Measurements from ENCODE around the gene NEUROG2.

DNA sequence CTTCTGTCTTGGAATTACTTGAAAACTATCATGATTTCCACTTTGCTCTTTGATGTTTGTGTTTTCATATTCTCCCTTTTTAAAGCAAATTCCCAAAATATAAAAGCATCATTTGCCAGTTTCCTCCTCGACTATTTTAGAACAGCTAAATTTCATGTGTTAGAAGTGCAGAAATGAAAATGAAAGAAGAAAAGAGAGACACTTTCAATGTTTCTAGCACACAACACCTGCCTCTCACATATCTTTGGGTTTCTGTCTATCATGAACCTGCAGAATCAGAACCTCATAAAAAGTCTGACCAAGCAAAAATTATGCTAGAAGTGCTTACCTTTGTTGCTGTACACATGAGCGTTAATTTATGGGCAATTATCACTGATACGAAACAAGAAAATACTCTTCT, 1.9 kb upstream of the NEUROG2 start:
- TF ChIP-seq, protein P1, sequence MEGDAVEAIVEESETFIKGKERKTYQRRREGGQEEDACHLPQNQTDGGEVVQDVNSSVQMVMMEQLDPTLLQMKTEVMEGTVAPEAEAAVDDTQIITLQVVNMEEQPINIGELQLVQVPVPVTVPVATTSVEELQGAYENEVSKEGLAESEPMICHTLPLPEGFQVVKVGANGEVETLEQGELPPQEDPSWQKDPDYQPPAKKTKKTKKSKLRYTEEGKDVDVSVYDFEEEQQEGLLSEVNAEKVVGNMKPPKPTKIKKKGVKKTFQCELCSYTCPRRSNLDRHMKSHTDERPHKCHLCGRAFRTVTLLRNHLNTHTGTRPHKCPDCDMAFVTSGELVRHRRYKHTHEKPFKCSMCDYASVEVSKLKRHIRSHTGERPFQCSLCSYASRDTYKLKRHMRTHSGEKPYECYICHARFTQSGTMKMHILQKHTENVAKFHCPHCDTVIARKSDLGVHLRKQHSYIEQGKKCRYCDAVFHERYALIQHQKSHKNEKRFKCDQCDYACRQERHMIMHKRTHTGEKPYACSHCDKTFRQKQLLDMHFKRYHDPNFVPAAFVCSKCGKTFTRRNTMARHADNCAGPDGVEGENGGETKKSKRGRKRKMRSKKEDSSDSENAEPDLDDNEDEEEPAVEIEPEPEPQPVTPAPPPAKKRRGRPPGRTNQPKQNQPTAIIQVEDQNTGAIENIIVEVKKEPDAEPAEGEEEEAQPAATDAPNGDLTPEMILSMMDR (IDR thresholded peaks at IDR 0.05): no peak
- TF ChIP-seq POLR2A (IDR thresholded peaks at IDR 0.05): no peak
